Retinal pigment epithelial cell (primary cell): ENCODE data around the gene OGDH.
"Not testable (repeated sequence)": the region's sequence is repeated elsewhere in the genome, so short reads cannot be mapped to it uniquely, and the experiment has no call there.

Experiments
- DNase-seq: peaks from one replicate; pipeline ENCODE4 v3.0.0-alpha.2; 2010; ENCODE audit warnings: low read depth
- H3K4me3 ChIP-seq: 2 replicates; pipeline ENCODE4 v1.5.1; 2011; ENCODE audit warnings: mild to moderate bottlenecking, low read length, control low read depth, moderate library complexity
- TF ChIP-seq, protein P1 (sequence below): conservative IDR thresholded peaks from 2 replicates; pipeline ENCODE4 v1.5.1; 2011; ENCODE audit warnings: low read depth, low read length, control low read depth, inconsistent platforms

The OGDH gene

GRCh38 chr7:44698046-44698580, 91.7 kb downstream of the OGDH start:
- DNase-seq, result no peak
- H3K4me3 ChIP-seq, result no peak overlapping the region
- TF ChIP-seq, protein P1, sequence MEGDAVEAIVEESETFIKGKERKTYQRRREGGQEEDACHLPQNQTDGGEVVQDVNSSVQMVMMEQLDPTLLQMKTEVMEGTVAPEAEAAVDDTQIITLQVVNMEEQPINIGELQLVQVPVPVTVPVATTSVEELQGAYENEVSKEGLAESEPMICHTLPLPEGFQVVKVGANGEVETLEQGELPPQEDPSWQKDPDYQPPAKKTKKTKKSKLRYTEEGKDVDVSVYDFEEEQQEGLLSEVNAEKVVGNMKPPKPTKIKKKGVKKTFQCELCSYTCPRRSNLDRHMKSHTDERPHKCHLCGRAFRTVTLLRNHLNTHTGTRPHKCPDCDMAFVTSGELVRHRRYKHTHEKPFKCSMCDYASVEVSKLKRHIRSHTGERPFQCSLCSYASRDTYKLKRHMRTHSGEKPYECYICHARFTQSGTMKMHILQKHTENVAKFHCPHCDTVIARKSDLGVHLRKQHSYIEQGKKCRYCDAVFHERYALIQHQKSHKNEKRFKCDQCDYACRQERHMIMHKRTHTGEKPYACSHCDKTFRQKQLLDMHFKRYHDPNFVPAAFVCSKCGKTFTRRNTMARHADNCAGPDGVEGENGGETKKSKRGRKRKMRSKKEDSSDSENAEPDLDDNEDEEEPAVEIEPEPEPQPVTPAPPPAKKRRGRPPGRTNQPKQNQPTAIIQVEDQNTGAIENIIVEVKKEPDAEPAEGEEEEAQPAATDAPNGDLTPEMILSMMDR, result no peak

- not testable (repeated sequence) for H3K4me3 ChIP-seq, DNase-seq
Measured at GRCh38 chr7:44699598-44699997, 93.2 kb downstream of the OGDH start.

- H3K4me3 ChIP-seq, result no peak overlapping the region
- TF ChIP-seq, protein P1, result no peak
- DNase-seq, result no peak
Measured at GRCh38 chr7:44700322-44700721, 93.9 kb downstream of the OGDH start.

DNA sequence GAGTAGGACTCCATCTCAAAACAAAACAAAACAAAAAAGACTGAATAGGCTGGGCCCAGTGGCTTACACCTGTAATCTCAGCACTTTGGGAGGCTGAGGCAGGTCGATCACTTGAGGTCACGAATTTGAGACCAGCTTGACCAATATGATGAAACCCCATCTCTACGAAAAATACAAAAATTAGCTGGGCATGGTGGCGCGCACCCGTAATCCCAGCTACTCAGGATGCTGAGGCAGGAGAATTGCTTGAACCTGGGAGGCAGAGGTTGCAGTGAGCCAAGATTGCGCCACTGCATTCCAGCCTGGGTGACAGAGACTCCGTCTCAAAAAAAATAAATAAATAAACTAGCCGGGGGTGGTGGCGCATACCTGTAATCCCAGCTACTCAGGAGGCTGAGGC, 97.0 kb downstream of the OGDH start:
- not testable (repeated sequence) for DNase-seq, H3K4me3 ChIP-seq

- no peak overlapping the region for H3K4me3 ChIP-seq
- DNase-seq, result no peak
- TF ChIP-seq, protein P1, result no peak
Measured at GRCh38 chr7:44703921-44704320, 97.5 kb downstream of the OGDH start.

GRCh38 chr7:44705434-44705833, 99.0 kb downstream of the OGDH start:
- no peak overlapping the region for H3K4me3 ChIP-seq
- TF ChIP-seq, protein P1, result no peak
- DNase-seq, result no peak

DNA sequence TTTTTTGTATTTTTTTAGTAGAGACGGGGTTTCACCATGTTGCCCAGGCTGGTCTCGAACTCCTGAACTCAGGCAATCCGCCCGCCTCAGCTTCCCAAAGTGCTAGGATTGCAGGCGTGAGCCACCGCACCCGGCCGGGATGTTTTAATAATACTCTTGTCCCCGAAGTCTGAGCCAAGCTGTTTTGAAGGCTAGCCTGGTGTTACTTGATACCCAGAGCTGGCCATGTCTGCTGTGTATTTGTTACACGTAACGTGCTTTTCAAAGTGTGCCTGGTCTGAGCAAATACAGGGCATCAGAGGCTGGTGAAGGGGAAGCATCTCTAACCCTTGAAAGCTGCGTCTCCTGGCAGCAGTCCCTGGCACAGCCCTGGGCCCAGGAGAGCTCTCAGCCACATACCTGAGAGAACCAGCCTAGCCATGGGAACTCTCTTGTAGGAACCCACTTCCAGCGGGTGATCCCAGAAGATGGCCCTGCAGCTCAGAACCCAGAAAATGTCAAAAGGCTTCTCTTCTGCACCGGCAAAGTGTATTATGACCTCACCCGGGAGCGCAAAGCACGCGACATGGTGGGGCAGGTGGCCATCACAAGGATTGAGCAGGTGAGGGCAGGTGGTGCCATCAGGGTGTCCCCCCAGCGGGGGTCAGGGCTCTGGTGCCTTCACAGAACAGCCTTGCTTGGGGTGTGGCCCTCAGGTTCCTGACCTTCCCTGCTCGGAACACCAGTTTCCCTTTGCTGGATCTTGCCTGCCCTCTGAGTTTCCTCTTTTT, 100.5 kb downstream of the OGDH start:
- H3K4me3 ChIP-seq, result no peak overlapping the region
- TF ChIP-seq, protein P1, result no peak
- DNase-seq, result no peak

- no peak overlapping the region for H3K4me3 ChIP-seq
- no peak for DNase-seq
- TF ChIP-seq, protein P1, result no peak
Measured at GRCh38 chr7:44707558-44708230, 101.3 kb downstream of the OGDH start.
